CD4-positive, alpha-beta memory T cell (primary cell): ENCODE results near the gene CCIN. TPM values are rescaled to one million over a fixed set of nuclear protein-coding genes. Genes with fewer than 3 reads are reported as not detected.

Source experiments
- CTCF ChIA-PET: fragments of 350-600 bp; sonication (Branson Sonifier 250); formaldehyde crosslinking; loops from one replicate; lab custom pipeline; 2021; ENCODE audit warnings: inconsistent platforms; ENCODE audit not compliant: partially characterized antibody; lab: Charles Lee
- POLR2A ChIA-PET: fragments of 350-600 bp; sonication (Branson Sonifier 250); formaldehyde crosslinking; loops from one replicate; lab custom pipeline; 2021; ENCODE audit not compliant: partially characterized antibody; lab: Charles Lee
- DNase-seq, 5 donors: peaks; one replicate each; pipeline versions ENCODE4 v3.0.0 to v3.0.0-alpha.2; 2020 to 2022; ENCODE audit warnings: mixed read lengths in 1 of 5
- H3K27ac ChIP-seq: one replicate; pipeline ENCODE4 v1.7.0; 2013; ENCODE audit warnings: low read depth, low read length
- H3K27me3 ChIP-seq: 2 replicates; pipeline ENCODE4 v1.7.0; 2013; ENCODE audit warnings: mild to moderate bottlenecking, low read length, moderate library complexity; ENCODE audit not compliant: insufficient read depth
- H3K36me3 ChIP-seq: 2 replicates; pipeline ENCODE4 v1.7.0; 2013; ENCODE audit warnings: mild to moderate bottlenecking, low read length, moderate library complexity; ENCODE audit not compliant: insufficient read depth
- H3K4me1 ChIP-seq: 2 replicates; pipeline ENCODE4 v1.7.0; 2013; ENCODE audit warnings: mild to moderate bottlenecking, low read length, moderate library complexity; ENCODE audit not compliant: insufficient read depth
- H3K4me3 ChIP-seq, 2 donors: one replicate each; pipeline ENCODE4 v1.7.0; 2013; ENCODE audit warnings: low read length in 2 of 2, mild to moderate bottlenecking in 1 of 2
- H3K9me3 ChIP-seq, 2 donors: one replicate each; pipeline ENCODE4 v1.7.0; 2013; ENCODE audit warnings: low read length in 2 of 2, control low read depth in 1 of 2; ENCODE audit not compliant: control insufficient read depth in 1 of 2
- H3K27ac Mint-ChIP-seq, 7 donors: one replicate each; pipeline ENCODE4 v1.8.0; 2020 to 2021; ENCODE audit warnings: mixed read lengths in 7 of 7, mild to moderate bottlenecking in 6 of 7, inconsistent platforms in 3 of 7, moderate library complexity in 3 of 7
- H3K27me3 Mint-ChIP-seq, 2 donors: one replicate each; pipeline ENCODE4 v1.8.0; 2020 to 2021; ENCODE audit warnings: mixed read lengths in 2 of 2
- H3K36me3 Mint-ChIP-seq, 2 donors: one replicate each; pipeline ENCODE4 v1.8.0; 2020 to 2021; ENCODE audit warnings: mixed read lengths in 2 of 2, inconsistent platforms in 1 of 2, mild to moderate bottlenecking in 1 of 2
- H3K4me1 Mint-ChIP-seq, 4 donors: one replicate each; pipeline ENCODE4 v1.8.0; 2020 to 2021; ENCODE audit warnings: mixed read lengths in 4 of 4, mild to moderate bottlenecking in 1 of 4
- H3K4me3 Mint-ChIP-seq, 8 donors: one replicate each; pipeline ENCODE4 v1.8.0; 2020 to 2021; ENCODE audit warnings: mixed read lengths in 8 of 8, mild to moderate bottlenecking in 7 of 8, moderate library complexity in 6 of 8, inconsistent platforms in 3 of 8
- H3K9me3 Mint-ChIP-seq, 8 donors: one replicate each; pipeline ENCODE4 v1.8.0; 2020 to 2021; ENCODE audit warnings: mixed read lengths in 8 of 8, mild to moderate bottlenecking in 5 of 8, inconsistent platforms in 3 of 8, moderate library complexity in 1 of 8
- intact Hi-C: fragments of 100-400 bp; cut with micrococcal nuclease; formaldehyde crosslinking; loops from one replicate; pipeline ENCODE4 v1.15.1; 2023
- polyA plus RNA-seq, 2 donors: library from polyadenylated mRNA; unstranded; fragments of 300-500 nt; fragmentation: Illumina TruSeq; gene quantifications; one replicate each; pipeline ENCODE4 v1.2.3, GENCODE V29; 2021
- total RNA-seq, 2 experiments: library from RNA; stranded (reverse); gene quantifications; one replicate each; pipeline ENCODE4 v1.2.3, GENCODE V29; 2021

CCIN gene
- total and polyA plus RNA-seq, 4 experiments from 2014 or later = not detected

DNA sequence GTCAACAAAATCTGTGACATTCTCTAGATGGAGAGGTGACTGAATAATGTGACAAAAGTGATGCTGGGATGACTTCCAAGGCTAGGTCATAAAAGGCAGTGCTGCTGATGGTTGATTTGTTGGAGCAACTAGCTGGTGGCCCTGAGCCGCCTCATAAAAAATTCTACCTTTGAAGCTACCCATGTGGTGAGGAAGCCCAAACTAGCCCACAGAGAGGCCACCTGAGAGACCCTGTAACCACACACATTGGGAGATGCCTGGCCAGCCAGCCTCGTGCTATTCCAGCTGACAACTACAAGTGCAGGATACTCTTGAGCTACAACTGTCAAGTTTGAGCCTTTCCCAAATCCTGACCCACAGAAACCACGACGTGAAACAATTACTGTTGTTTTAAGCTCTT, 44.2 kb downstream of the CCIN start:
- H3K27ac Mint-ChIP-seq = peak overlapping the region in 3 of 7 donors; percentile 29 to 68 (median 48)
- no peak for DNase-seq
- H3K36me3 Mint-ChIP-seq = peaks cover 32 to 84% of the 10 kb centered on the region in 2 donors

DNA sequence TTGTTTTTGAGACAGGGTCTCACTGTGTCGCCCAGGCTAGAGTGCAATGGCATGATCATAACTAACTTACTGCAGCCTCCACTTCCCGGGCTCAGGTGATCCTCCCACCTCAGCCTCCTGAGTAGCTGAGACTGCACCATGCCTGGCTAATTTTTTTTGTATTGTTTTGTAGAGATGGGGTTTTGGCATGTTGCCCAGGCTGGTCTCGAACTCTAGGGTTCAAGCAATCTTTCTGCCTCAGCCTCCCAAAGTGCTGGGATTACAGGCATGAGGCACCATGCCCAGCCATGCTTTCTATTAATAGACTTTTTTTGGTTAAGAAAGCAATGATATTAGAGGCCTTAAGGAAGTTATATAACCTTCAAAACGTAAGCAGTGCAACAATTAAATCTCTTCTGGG, 44.8 kb downstream of the CCIN start:
- ChIA-PET CTCF (interaction anchor here (1.3 kb wide), 1 partner anchor 25 kb away, joined by 5 read pairs; no protein-coding TSS in a partner anchor), POLR2A (interaction anchor here (1.3 kb wide), 1 partner anchor 23 kb away, joined by 4 read pairs; the partner anchor contains the start of gene CLTA)
- Histone ChIP-seq H3K27ac (no peak overlapping the region), H3K4me3 (no peak overlapping the region), H3K36me3 (peaks cover 42% of the 10 kb centered on the region), H3K4me1 (peaks cover 40% of the 10 kb centered on the region), H3K9me3 (no peaks in the 10 kb centered on the region), H3K27me3 (no peaks in the 10 kb centered on the region)
- H3K4me1 Mint-ChIP-seq = peaks cover 37 to 67% (median 48%) of the 10 kb centered on the region in 4 donors
- H3K4me3 Mint-ChIP-seq = no peak overlapping the region
- peaks cover 34 to 84% of the 10 kb centered on the region in 2 donors for H3K36me3 Mint-ChIP-seq
- H3K27ac Mint-ChIP-seq = peak overlapping the region in 4 of 7 donors; percentile 47 to 80 (median 48)
- no peak for DNase-seq
- intact Hi-C loops = no loop called here
- peaks cover 0 to 2% (median 0%) of the 10 kb centered on the region in 8 donors for H3K9me3 Mint-ChIP-seq
- no peaks in the 10 kb centered on the region for H3K27me3 Mint-ChIP-seq

More for the DNA sequence above, 44.2 kb downstream of the CCIN start:
- Histone ChIP-seq H3K4me3 (no peak overlapping the region), H3K36me3 (peaks cover 36% of the 10 kb centered on the region), H3K9me3 (no peaks in the 10 kb centered on the region), H3K27me3 (no peaks in the 10 kb centered on the region), H3K4me1 (peaks cover 40% of the 10 kb centered on the region), H3K27ac (no peak overlapping the region)
- POLR2A ChIA-PET = interaction anchor here (0.7 to 1.3 kb wide), 3 partner anchors 12 to 194 kb away, joined by 3 to 4 read pairs (median 3); partner anchors contain the start of gene CLTA
- Mint-ChIP-seq H3K9me3 (peaks cover 0 to 2% (median 0%) of the 10 kb centered on the region in 8 donors), H3K4me1 (peaks cover 37 to 67% (median 47%) of the 10 kb centered on the region in 4 donors), H3K27me3 (no peaks in the 10 kb centered on the region), H3K4me3 (no peak overlapping the region)
- CTCF ChIA-PET = interaction anchor here (1.3 kb wide), 1 partner anchor 24 kb away, joined by 5 read pairs; no protein-coding TSS in a partner anchor
- intact Hi-C loops = no loop called here

DNA sequence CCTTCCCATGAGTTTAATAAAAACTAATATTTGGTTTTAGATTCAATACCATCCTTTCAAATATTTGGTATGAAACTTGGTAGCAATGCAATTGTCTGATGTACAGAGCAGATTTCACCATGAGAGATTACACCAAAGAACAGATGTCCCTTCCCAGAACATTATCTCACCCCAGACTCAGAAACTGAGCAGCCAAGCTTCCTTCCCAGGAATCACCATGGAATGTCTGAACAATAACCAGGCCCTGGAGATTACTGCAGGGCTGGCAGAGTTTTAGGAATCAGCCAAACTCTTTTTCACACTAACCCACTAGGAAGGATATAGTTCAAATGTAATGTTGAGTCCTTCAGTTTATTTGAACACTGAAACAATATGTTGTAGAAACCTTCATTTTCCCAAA, 45.4 kb downstream of the CCIN start:
- Mint-ChIP-seq H3K4me3 (no peak overlapping the region), H3K27ac (peak overlapping the region in 6 of 7 donors; percentile 5 to 80 (median 24)), H3K4me1 (peaks cover 36 to 64% (median 48%) of the 10 kb centered on the region in 4 donors), H3K9me3 (peaks cover 0 to 2% (median 0%) of the 10 kb centered on the region in 8 donors), H3K27me3 (no peaks in the 10 kb centered on the region), H3K36me3 (peaks cover 35 to 84% of the 10 kb centered on the region in 2 donors)
- POLR2A ChIA-PET = no interaction called here
- Histone ChIP-seq H3K4me1 (peaks cover 34% of the 10 kb centered on the region), H3K27me3 (no peaks in the 10 kb centered on the region), H3K9me3 (no peaks in the 10 kb centered on the region), H3K36me3 (peaks cover 45% of the 10 kb centered on the region), H3K4me3 (no peak overlapping the region), H3K27ac (no peak overlapping the region)
- intact Hi-C loops = no loop called here
- CTCF ChIA-PET = interaction anchor here (0.9 to 1.3 kb wide), 3 partner anchors 12 to 112 kb away, joined by 3 to 5 read pairs (median 4); no protein-coding TSS in a partner anchor
- DNase-seq = no peak

DNA sequence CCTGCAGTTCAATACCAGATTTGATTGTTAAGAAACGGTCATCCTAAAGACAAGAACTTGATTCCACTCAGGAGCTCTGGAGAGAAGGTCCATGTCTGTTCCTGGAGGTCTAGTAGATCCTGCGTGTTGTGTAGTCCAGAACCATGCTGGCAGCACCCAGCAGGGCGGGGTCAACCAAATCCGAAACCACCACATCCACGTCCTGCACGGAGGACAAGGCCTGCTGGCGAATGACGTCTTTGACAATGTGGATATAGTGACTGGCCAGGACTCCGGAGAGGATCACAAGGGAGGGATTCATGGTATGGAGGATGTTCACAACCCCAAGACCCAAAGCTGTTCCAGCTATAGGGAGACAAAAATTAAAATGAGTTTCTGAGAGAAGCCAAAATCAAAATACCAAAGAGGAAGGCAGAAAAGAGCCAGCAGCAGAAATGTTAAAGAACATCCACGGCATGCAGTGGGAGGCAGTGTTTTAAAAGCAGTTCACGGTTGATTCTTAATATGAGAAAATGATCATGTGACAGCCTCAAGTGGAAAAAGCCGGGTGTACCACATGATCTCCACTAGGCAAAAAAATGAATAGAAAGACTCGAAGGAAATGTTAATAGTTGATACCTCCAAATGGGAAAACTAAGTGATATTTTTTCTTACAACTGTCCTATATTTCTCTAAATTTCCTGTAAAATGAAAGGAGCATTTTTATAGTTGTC, 48.2 kb downstream of the CCIN start:
- peak overlapping the region in 4 of 8 donors; percentile 20 to 63 (median 40) for H3K4me3 Mint-ChIP-seq
- ChIA-PET POLR2A (no interaction called here), CTCF (interaction anchor here (2.2 kb wide), 1 partner anchor 27 kb away, joined by 6 read pairs; the partner anchor contains the start of gene CLTA)
- H3K27ac ChIP-seq = peak overlapping the region; percentile 15
- peaks cover 0 to 4% (median 1%) of the 10 kb centered on the region in 8 donors for H3K9me3 Mint-ChIP-seq
- H3K27me3 ChIP-seq = no peaks in the 10 kb centered on the region
- H3K4me1 ChIP-seq = peaks cover 32% of the 10 kb centered on the region
- H3K27ac Mint-ChIP-seq = peak overlapping the region; percentile 41 to 91 (median 80)
- DNase-seq = no peak
- intact Hi-C loops = no loop called here
- peaks cover 33 to 58% (median 43%) of the 10 kb centered on the region in 4 donors for H3K4me1 Mint-ChIP-seq
- no peak overlapping the region for H3K4me3 ChIP-seq
- H3K36me3 ChIP-seq = peaks cover 32% of the 10 kb centered on the region
- peaks cover 30 to 77% of the 10 kb centered on the region in 2 donors for H3K36me3 Mint-ChIP-seq
- H3K9me3 ChIP-seq = peaks cover 0 to 1% of the 10 kb centered on the region in 2 donors
- no peaks in the 10 kb centered on the region for H3K27me3 Mint-ChIP-seq

DNA sequence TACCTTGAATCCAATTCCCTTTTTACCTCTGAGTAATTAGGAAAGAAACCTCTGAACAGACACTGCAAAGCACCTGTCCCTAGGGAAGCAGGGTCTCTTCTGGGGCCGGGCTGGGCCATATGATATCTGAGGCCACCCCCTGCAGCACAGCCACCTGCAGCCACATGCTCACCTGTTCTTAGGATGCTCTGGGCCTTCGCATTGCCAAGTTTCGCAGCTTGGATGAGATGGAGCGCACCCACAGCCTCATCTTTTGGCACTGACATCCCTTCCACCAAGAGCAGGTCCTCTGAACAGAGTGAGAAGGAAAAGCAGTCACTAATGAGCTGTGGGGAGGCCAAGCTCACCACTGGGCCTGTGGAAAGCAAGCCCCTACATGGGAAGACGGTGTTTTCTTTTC, 48.8 kb downstream of the CCIN start:
- Mint-ChIP-seq H3K9me3 (peaks cover 0 to 9% (median 6%) of the 10 kb centered on the region in 8 donors), H3K36me3 (peaks cover 36 to 77% of the 10 kb centered on the region in 2 donors), H3K4me1 (peaks cover 33 to 58% (median 43%) of the 10 kb centered on the region in 4 donors), H3K27me3 (no peaks in the 10 kb centered on the region), H3K27ac (peak overlapping the region; percentile 41 to 81 (median 63)), H3K4me3 (peak overlapping the region in 3 of 8 donors; percentile 7 to 63 (median 39))
- no peaks in the 10 kb centered on the region for H3K27me3 ChIP-seq
- no peak overlapping the region for H3K4me3 ChIP-seq
- H3K27ac ChIP-seq = peak overlapping the region; percentile 15
- CTCF ChIA-PET = interaction anchor here (2.2 kb wide), 1 partner anchor 27 kb away, joined by 6 read pairs; the partner anchor contains the start of gene CLTA
- H3K9me3 ChIP-seq = peaks cover 0 to 5% of the 10 kb centered on the region in 2 donors
- intact Hi-C loops = no loop called here
- POLR2A ChIA-PET = no interaction called here
- peaks cover 32% of the 10 kb centered on the region for H3K4me1 ChIP-seq
- peaks cover 32% of the 10 kb centered on the region for H3K36me3 ChIP-seq
- no peak for DNase-seq

DNA sequence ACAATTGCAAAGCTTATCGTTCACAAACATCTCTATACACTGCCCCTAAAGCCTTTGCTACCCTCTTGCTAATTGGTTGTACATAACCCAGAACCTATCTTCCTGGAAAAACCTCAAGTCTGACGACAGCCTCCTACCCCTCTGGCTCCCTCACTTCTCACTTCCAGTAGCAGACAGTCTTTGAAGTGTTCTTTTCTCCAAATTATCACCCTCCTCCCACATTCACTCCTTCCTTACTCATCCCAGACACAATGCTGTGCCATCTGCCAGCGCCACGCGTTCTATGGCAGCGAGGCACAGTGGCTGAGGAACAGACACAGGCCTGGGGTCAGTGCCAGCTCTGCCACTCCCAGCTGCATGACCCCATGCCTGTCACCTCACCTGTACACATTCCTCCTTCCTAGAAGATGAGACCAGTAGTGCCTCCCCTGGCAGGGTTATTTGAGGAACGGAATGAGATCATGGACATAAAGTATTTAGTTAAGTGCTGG, 49.3 kb downstream of the CCIN start:
- Histone ChIP-seq H3K27ac (peak overlapping the region; percentile 15), H3K36me3 (peaks cover 36% of the 10 kb centered on the region), H3K4me1 (peaks cover 32% of the 10 kb centered on the region), H3K4me3 (no peak overlapping the region), H3K27me3 (no peaks in the 10 kb centered on the region), H3K9me3 (peaks cover 0 to 5% of the 10 kb centered on the region in 2 donors)
- Mint-ChIP-seq H3K4me1 (peaks cover 31 to 58% (median 40%) of the 10 kb centered on the region in 4 donors), H3K36me3 (peaks cover 40 to 77% of the 10 kb centered on the region in 2 donors), H3K27me3 (no peaks in the 10 kb centered on the region), H3K4me3 (peak overlapping the region in 3 of 8 donors; percentile 19 to 63 (median 39)), H3K27ac (peak overlapping the region; percentile 41 to 81 (median 75)), H3K9me3 (peaks cover 0 to 12% (median 6%) of the 10 kb centered on the region in 8 donors)
- no peak for DNase-seq
- CTCF ChIA-PET = no interaction called here
- POLR2A ChIA-PET = no interaction called here
- intact Hi-C loops = no loop called here
